Caco-2 (cell line): ENCODE data around the gene C19orf47. TPM values are rescaled to one million over a fixed set of nuclear protein-coding genes. Genes with fewer than 3 reads are reported as not detected.

ENCODE experiments used
- BruUV-seq: library from RNA; stranded (reverse); fragments of 400-500 nt; replicated peaks from 2 replicates; lab custom pipeline; 2021; lab: Mats Ljungman, UMichigan
- CTCF ChIA-PET: fragments of 300-600 bp; sonication (Branson Sonifier 250); formaldehyde crosslinking; loops from one replicate; lab custom pipeline; 2022; ENCODE audit warnings: antibody characterized with exemption; lab: Charles Lee
- POLR2A ChIA-PET: fragments of 300-600 bp; sonication (Branson Sonifier 250); formaldehyde crosslinking; loops from one replicate; lab custom pipeline; 2022; ENCODE audit warnings: antibody characterized with exemption; lab: Charles Lee
- DNase-seq, 2 experiments: peaks; one replicate each; pipeline versions ENCODE4 v3.0.0 to v3.0.0-alpha.2; 2020 to 2022
- H3K27me3 ChIP-seq: replicated peaks from 2 replicates; pipeline ENCODE4 v1.6.0; 2011; ENCODE audit warnings: low read length; ENCODE audit not compliant: control insufficient read depth, insufficient read depth
- H3K36me3 ChIP-seq: 2 replicates; pipeline ENCODE4 v1.5.1; 2011; ENCODE audit warnings: low read length; ENCODE audit not compliant: control insufficient read depth, insufficient read depth
- H3K4me1 ChIP-seq: fragments of 250-450 bp; sonication (Bioruptor Pico); 2 replicates; pipeline ENCODE4 v1.5.1; 2020; ENCODE audit warnings: mild to moderate bottlenecking
- H3K4me3 ChIP-seq: 2 replicates; pipeline ENCODE4 v1.5.1; 2011; ENCODE audit warnings: low read depth, mild to moderate bottlenecking, control low read depth, low read length
- H3K9me3 ChIP-seq: fragments of 250-450 bp; sonication (Bioruptor Pico); 2 replicates; pipeline ENCODE4 v1.5.1; 2020; ENCODE audit warnings: mild to moderate bottlenecking, moderate library complexity
- H3K27ac Mint-ChIP-seq: one replicate; pipeline ENCODE4 v1.8.0; 2022; ENCODE audit warnings: mixed read lengths; ENCODE audit not compliant: unreplicated experiment
- H3K27me3 Mint-ChIP-seq: one replicate; pipeline ENCODE4 v1.8.0; 2022; ENCODE audit warnings: mixed read lengths; ENCODE audit not compliant: insufficient read depth, unreplicated experiment
- H3K36me3 Mint-ChIP-seq: one replicate; pipeline ENCODE4 v1.8.0; 2022; ENCODE audit warnings: mild to moderate bottlenecking, mixed read lengths; ENCODE audit not compliant: insufficient read depth, unreplicated experiment
- H3K4me1 Mint-ChIP-seq: one replicate; pipeline ENCODE4 v1.8.0; 2022; ENCODE audit warnings: low read depth, mixed read lengths; ENCODE audit not compliant: unreplicated experiment
- H3K4me3 Mint-ChIP-seq: one replicate; pipeline ENCODE4 v1.8.0; 2022; ENCODE audit warnings: mild to moderate bottlenecking, moderate library complexity, mixed read lengths; ENCODE audit not compliant: unreplicated experiment
- H3K9me3 Mint-ChIP-seq: one replicate; pipeline ENCODE4 v1.8.0; 2022; ENCODE audit warnings: mixed read lengths; ENCODE audit not compliant: unreplicated experiment
- intact Hi-C: fragments of 100-400 bp; cut with micrococcal nuclease; formaldehyde crosslinking; loops from one replicate; pipeline ENCODE4 v1.10.0; 2022; ENCODE audit not compliant: unreplicated experiment
- total RNA-seq: library from RNA; stranded (reverse); gene quantifications from 2 replicates; pipeline ENCODE4 v1.2.3, GENCODE V29; 2022
- TF ChIP-seq, protein P1 (sequence below), 2 experiments: fragments of 200-600 bp in 1 of 2; IDR thresholded peaks; 1 replicate in 1 of 2; 2 replicates in 1 of 2; pipeline versions ENCODE4 v1.5.1 to v1.8.0; 2011 to 2022; ENCODE audit warnings: antibody characterized with exemption in 1 of 2, control low read depth in 1 of 2, inconsistent platforms in 1 of 2, low read depth in 1 of 2, low read length in 1 of 2, mild to moderate bottlenecking in 1 of 2, moderate library complexity in 1 of 2; ENCODE audit not compliant: insufficient read depth in 1 of 2, severe bottlenecking in 1 of 2, unreplicated experiment in 1 of 2

C19orf47 gene
- total RNA-seq, 1 experiment from 2014 or later = 28.3 TPM

DNA sequence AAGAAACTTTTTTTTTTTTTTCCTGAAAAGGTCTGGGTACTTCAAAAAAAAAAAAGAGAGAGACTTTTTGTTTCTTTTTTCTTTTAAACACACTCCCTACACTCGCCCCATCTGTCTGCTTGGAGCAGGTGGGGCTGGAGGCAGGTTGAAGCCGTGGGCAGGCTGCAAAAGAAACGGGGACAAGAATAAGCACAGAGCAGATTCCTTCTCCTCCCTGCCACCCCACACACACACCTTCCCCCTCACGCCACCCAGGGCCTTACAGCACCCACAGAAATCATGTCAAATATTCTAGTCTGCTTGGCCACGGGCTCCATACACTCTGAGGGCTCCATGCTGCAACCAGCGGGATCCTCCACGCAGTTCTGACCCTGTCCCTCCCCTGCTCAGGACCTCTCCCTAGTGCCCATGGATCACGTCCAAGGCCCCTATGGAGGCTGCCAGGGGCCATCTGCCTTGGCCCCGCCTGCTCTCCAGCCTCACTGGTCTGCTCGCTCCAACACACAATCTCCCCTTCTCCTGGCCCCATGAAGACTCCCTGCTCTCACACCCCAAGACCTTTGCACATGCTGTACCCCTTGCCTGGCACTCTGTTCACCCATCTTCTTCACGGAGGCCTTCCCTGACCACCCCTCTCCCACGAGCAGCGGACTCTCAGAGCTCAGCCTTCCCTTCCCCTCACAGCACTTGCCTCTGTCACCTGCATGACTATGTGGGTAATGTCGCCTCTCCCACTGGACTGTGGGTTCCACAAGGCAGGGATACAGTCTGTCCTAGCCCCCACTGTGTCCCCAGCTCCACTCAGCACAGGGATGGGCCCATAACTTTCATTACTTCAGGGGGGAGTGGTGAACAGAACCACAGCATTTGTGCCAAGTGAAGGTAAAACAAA lies 74.5 kb downstream of the C19orf47 start:
- no peaks in the 10 kb centered on the region for H3K9me3 ChIP-seq
- no peak for DNase-seq
- Mint-ChIP-seq H3K27me3 (no peaks in the 10 kb centered on the region), H3K4me1 (no peaks in the 10 kb centered on the region), H3K27ac (no peak overlapping the region), H3K9me3 (no peaks in the 10 kb centered on the region), H3K4me3 (no peak overlapping the region), H3K36me3 (peaks cover 19% of the 10 kb centered on the region)
- TF ChIP-seq, protein P1, sequence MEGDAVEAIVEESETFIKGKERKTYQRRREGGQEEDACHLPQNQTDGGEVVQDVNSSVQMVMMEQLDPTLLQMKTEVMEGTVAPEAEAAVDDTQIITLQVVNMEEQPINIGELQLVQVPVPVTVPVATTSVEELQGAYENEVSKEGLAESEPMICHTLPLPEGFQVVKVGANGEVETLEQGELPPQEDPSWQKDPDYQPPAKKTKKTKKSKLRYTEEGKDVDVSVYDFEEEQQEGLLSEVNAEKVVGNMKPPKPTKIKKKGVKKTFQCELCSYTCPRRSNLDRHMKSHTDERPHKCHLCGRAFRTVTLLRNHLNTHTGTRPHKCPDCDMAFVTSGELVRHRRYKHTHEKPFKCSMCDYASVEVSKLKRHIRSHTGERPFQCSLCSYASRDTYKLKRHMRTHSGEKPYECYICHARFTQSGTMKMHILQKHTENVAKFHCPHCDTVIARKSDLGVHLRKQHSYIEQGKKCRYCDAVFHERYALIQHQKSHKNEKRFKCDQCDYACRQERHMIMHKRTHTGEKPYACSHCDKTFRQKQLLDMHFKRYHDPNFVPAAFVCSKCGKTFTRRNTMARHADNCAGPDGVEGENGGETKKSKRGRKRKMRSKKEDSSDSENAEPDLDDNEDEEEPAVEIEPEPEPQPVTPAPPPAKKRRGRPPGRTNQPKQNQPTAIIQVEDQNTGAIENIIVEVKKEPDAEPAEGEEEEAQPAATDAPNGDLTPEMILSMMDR (IDR thresholded peaks at IDR 0.05; ENCODE audit: insufficient read depth in 1 of 2, low read depth in 1 of 2, low read length in 1 of 2, severe bottlenecking in 1 of 2, unreplicated experiment in 1 of 2) = no peak
- H3K4me3 ChIP-seq = no peak overlapping the region
- POLR2A ChIA-PET = no interaction called here
- peaks cover 2% of the 10 kb centered on the region; the same call in 1 of the 2 replicates for H3K36me3 ChIP-seq
- BruUV-seq = no TSS peak
- H3K4me1 ChIP-seq = no peaks in the 10 kb centered on the region
- H3K27me3 ChIP-seq = no peaks in the 10 kb centered on the region
- CTCF ChIA-PET = interaction anchor here (0.6 kb wide), 1 partner anchor 130 kb away, joined by 3 read pairs; no protein-coding TSS in a partner anchor
- intact Hi-C loops = no loop called here

DNA sequence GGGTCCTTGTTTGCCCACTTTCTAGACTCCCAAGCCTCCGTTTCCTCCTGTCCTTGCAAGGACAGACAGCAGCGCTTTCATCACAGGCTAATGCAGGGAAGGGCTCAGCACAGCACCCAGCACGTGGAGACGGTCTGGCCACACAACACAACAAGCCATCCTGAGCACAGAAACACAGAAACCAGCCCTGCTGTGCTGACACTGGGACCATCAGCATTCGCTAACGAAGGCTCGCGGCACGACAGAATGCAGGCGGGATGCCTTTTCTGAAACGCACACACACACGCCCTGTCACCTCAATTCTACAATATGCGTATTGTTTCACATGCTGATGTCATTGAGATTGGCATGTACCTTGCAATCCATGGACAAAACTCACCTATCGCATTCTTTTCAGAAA lies 75.9 kb downstream of the C19orf47 start:
- Histone ChIP-seq H3K36me3 (peaks cover 1% of the 10 kb centered on the region; the same call in 1 of the 2 replicates), H3K27me3 (no peaks in the 10 kb centered on the region), H3K4me1 (no peaks in the 10 kb centered on the region), H3K9me3 (no peaks in the 10 kb centered on the region), H3K4me3 (no peak overlapping the region)
- ChIA-PET CTCF (no interaction called here), POLR2A (no interaction called here)
- intact Hi-C loops = no loop called here
- no peak overlapping the region for H3K27ac Mint-ChIP-seq
- TF ChIP-seq, protein P1 (IDR thresholded peaks at IDR 0.05; ENCODE audit: insufficient read depth in 1 of 2, low read depth in 1 of 2, low read length in 1 of 2, severe bottlenecking in 1 of 2, unreplicated experiment in 1 of 2) = no peak
- no TSS peak for BruUV-seq
- no peaks in the 10 kb centered on the region for H3K27me3 Mint-ChIP-seq
- no peaks in the 10 kb centered on the region for H3K4me1 Mint-ChIP-seq
- H3K4me3 Mint-ChIP-seq = no peak overlapping the region
- H3K36me3 Mint-ChIP-seq = peaks cover 23% of the 10 kb centered on the region
- no peak for DNase-seq
- H3K9me3 Mint-ChIP-seq = no peaks in the 10 kb centered on the region

DNA sequence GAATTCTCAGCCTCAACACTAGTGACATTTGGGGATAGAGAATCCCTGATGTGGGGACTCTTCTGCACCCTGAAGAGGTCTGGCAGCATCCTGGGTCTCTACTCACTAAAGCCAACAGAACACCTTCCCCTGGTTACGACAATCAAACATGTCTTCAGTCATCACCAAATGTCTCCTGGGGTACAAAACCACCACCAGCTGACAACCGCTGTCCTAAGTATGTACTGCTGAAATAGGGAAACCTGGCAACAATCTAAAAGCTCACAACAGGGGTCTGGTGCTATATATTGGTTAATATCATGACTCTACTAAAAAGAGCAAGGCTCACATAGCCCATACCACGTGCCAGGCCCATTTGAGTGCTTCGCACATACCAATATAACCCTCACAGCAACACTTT lies 76.5 kb downstream of the C19orf47 start:
- TF ChIP-seq, protein P1 (IDR thresholded peaks at IDR 0.05; ENCODE audit: insufficient read depth in 1 of 2, low read depth in 1 of 2, low read length in 1 of 2, severe bottlenecking in 1 of 2, unreplicated experiment in 1 of 2) = no peak
- DNase-seq = no peak
- peaks cover 26% of the 10 kb centered on the region for H3K36me3 Mint-ChIP-seq
- H3K9me3 Mint-ChIP-seq = no peaks in the 10 kb centered on the region
- intact Hi-C loops = no loop called here
- no peaks in the 10 kb centered on the region for H3K4me1 Mint-ChIP-seq
- ChIA-PET CTCF (no interaction called here), POLR2A (no interaction called here)
- no peaks in the 10 kb centered on the region for H3K27me3 ChIP-seq
- no TSS peak for BruUV-seq
- no peaks in the 10 kb centered on the region for H3K9me3 ChIP-seq
- no peak overlapping the region for H3K27ac Mint-ChIP-seq
- H3K4me1 ChIP-seq = no peaks in the 10 kb centered on the region
- no peaks in the 10 kb centered on the region for H3K27me3 Mint-ChIP-seq
- no peak overlapping the region for H3K4me3 Mint-ChIP-seq
- peaks cover 1% of the 10 kb centered on the region; the same call in 1 of the 2 replicates for H3K36me3 ChIP-seq
- H3K4me3 ChIP-seq = no peak overlapping the region
